HG03575 (cell line): ENCODE results near the gene ST3GAL3.
"Not testable (repeated sequence)": the region's sequence is repeated elsewhere in the genome, so short reads cannot be mapped to it uniquely, and the experiment has no call there.

ENCODE experiments used
- ATAC-seq: cut with Tn5 transposase; IDR thresholded peaks from one replicate; pipeline ENCODE4 v1.9.1; 2021; ENCODE audit not compliant: unreplicated experiment, insufficient number of reproducible peaks, low FRiP score; ENCODE audit errors: extremely low read depth

The ST3GAL3 gene

DNA sequence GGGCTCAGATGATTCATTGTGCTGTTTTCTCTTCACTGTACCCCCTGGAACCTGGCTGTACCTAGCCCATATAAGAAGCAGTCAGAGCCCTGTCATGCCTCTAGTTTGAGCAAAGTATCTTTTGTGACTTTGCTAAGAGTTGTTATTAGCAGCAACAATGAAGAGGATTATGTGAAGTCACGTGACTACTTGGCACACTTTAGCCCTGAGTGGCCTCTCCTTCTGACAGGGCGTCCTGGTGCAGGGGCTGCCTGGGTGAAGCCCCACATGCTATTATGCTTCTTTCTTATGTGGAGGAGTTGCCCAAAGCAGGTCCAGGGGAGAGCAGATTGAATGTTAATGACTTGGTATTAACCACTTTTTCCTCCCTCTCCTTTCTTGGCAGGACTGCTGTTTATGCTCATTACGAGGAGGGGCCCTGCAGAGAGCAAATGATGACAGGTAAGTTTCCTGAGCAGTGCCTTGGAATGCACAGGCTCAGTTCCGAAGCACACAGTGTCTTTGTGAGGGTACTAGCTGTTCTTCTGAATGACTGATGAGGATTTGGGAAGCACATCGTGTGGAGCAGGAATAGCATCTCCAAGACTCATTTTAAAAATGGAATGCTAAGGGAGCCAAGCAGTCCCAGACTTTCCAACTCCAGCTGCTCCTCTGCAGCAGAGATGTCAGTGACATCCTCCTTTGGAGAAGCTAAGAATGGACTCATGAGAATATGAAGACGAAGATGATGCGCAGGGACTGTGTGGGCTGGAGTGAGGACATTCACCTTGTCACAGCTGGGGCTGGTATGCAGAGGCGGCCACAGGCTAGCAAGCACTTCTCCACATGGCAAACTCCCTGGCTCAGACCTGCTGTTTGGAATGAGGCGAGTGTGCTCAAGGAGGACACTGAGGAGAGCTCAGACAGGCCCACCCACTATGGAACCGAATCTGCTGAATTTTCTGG lies 15.2 kb upstream of the ST3GAL3 start:
- no peak for ATAC-seq

DNA sequence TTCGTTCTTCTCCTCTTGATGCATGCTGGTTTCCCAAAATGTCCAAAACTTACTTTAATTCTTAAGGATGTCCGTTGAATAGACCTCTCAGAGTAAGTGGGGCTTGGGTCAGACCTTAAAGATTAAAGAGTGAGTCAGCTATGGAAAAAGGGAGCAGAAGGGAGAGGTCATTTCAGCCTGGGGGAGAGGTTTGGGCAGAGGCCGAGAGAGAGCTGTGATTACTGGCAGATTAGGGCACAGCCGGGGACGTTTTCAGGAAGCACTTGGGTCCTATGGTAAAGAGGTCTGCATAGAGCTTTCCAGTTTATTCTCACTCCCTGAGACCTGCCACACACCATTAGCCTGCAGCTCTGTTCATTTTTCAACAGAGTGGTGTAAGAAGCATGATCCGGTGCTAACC lies 14.0 kb upstream of the ST3GAL3 start:
- ATAC-seq, result no peak

DNA sequence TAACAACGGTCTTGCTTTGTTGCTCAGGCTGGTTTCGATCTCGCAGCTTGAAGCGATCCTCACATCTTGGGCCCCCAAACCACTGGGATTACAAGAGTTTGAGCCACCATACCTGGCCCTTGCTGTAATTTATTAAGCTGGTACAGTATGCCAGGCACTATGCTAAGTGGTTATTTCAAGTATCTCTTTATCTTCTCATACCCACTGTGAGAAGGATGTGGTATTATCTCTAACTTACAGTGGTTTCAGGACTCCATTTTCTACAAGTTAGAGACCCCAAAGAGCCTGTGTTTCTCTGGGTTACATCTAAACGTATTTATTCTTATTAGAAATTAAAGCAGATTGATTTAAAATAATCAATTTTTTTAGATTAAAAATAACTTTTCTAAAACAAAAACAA lies 8.1 kb upstream of the ST3GAL3 start:
- no peak for ATAC-seq

DNA sequence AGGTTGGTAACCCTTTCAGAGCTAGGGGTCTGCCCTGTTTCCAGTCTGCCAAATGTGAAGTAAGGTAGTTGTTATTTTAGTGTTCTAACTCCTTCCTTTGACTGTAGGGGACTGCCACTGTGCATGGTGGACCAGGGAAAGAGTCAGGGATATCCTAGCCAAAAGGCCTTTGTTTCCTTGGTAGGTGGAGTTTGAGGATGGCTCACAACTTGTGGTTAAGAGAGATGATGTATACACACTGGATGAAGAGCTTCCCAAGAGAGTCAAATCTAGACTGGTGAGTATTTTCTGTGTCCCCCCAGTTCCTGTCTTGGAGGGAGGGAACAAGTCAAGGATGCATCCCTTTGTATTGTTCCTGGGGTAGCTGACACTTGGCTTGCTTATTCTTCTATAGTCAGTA lies 3.5 kb upstream of the ST3GAL3 start:
- no peak for ATAC-seq

DNA sequence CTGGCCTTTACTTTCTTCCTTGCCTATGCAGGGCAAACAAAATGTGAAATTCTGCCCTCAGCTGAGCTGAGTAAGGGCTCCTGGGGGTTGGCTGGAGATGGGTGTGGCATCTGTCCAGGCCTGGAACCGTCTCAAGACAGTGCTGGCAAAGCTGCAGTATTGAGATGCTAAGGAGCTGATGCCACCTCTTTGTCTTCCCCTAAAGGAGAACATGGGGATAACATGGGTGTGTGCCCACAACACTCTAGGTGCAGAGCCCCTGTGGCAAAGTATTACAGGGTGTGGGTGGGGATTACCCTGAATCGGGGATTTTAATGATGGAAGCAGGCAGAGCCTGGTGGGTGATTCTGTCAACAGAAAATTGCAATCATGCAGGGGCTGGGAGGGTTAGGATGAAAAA lies 2.5 kb upstream of the ST3GAL3 start:
- no peak for ATAC-seq

DNA sequence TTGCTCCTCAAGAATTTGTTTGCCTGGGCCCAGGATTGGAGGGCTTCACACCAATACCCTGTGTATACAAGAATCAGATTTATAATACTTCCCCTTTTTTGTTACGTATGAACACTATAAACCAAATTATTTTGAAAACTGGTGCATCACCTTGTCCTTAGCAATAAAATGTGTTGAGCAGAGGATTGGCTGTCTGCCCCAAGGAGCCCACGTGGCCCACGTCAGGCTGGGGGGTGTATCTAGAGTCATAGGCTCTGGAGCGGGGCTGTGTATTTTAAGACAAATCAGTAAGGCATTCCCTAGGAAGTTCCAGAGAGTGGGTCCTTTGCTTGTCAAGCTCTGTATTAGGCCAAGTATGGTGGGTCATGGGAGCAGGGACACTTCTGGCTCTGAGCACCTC lies 2.0 kb upstream of the ST3GAL3 start:
- ATAC-seq, result no peak

DNA sequence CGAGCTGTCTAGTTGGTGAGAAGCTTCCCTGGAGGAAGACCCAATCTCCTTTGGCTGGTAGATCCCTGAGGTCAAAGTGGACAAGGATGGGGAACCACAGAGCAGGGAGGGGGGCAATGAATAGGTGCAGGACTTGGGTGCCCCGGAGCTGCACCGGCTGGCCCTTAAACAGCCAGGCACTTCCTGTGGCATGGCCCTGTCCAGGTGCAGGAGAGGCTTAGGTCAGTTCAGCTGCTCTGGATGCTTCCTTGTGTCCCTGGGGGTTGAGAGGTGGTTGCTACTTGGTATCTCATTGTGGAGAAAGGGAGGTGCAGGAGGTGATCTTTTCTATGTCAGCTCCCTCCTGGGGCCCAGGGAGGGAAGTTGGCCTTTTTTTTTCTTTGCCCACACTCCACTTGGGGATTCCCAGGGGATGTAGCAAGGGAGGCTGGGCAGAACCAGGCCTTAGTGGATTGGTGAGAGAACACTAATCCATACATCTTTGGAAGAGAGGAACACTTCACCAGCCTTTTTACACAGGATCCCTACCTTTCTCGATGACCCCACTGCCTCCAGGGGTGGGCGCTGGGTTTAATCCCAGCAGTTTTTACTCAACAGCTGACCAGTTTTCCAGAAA lies 1.2 kb upstream of the ST3GAL3 start:
- no peak for ATAC-seq

DNA sequence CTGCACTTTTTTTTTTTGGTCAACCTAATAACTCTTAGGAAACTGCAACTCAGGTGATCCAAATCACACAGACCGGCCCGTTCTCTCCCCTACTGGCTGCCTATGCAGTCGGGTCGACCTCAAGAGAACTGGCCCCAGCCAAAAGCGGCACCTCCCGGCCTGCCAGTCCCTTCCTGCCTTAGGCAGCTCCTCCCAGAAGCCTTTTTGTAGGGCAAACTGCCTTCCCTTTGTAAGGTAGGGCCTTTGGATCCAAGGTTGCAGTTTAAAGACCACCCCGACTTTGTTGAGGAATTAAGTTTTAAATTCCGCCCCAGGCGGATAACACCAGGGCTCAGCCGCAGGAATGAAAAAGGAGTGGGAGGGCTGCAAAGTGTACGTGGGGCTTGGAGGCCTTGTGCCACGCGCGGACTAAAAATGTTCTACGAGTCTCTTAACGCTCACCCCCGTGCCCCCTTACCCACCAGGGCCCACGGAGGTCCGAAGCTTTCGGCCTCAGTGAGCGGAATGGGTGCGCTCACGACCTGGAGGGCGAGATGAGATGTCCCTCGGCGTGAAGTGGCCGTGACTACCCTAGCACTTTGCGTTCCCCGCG lies 642 bp upstream of the ST3GAL3 start:
- ATAC-seq, result no peak

DNA sequence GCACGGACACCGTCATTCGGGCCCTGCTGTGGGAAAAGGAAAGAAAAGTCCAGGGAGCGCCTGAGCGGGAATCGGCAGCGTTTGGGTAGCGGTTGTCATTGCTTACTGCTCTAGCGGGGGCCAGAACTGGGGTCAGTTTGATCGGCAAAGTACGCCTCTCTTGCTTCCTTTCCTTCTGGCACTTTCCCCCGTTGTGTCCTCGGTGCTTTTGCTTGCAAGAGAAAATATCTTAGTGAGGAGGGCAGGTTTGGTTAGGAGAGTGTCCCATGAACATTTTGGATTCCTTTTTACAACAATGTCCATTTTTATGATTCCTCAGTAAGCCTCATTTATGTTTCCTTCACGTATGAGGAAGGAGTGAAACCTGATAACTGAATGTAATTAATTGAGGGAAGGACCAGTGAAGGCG lies 670 bp downstream of the ST3GAL3 start:
- ATAC-seq, result no peak

DNA sequence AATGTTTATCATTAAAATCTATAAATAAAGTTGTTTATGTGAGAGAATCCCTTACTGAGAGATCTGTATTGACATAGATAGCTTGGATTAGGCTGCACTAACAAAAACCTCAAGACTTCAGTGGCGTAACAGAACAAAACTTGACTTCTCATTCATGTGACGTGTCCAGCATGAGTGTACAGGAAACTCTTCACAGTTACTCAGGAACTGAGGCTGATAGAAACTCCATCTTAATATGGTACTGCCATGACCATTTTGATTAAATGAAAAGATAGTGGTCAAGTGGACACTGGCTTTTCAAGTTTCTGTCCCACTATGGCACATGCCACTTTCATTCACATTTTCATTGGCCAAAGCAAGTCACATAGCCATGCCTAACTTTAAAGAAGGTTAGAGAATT lies 3.7 kb downstream of the ST3GAL3 start:
- no peak for ATAC-seq

DNA sequence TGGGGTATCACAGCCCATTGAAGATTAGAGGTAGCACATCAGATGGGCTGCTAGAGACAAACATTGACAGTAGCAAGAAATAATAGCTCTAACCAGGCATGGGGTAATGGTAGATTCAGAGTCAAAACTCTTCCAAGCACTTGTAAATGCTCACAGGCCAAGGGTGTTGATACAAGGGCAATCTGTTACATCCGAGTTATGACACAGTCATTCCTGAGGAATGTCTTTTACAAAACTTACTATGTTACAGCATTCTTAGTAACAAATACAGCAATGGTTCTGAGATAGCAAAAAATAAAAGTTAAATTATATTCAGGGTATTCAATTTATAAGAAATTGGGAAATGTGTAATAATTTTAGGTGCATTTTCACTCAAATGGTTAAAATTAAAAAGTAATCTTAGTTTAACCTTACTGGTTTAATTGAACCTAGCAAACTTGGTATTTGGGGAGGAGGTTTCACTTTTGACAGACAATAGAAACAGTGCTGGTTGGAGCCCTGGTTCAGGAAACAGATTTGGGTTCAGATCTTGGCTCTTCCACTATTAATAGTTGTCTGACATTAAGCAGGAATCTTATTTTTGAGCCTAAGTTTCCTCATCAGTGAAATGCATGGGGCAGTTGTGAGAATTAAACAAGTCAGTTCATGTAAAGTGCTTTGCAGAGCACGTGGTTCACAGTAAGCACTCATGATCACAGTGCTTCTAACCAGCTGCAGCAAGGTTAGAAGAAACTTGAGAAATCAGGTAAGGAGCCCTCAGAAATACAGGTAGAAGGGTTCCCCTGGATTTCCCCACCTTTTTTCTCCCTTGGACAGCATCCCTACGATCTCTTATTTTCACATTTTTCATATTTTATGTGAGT lies 4.4 kb downstream of the ST3GAL3 start:
- ATAC-seq, result no peak

DNA sequence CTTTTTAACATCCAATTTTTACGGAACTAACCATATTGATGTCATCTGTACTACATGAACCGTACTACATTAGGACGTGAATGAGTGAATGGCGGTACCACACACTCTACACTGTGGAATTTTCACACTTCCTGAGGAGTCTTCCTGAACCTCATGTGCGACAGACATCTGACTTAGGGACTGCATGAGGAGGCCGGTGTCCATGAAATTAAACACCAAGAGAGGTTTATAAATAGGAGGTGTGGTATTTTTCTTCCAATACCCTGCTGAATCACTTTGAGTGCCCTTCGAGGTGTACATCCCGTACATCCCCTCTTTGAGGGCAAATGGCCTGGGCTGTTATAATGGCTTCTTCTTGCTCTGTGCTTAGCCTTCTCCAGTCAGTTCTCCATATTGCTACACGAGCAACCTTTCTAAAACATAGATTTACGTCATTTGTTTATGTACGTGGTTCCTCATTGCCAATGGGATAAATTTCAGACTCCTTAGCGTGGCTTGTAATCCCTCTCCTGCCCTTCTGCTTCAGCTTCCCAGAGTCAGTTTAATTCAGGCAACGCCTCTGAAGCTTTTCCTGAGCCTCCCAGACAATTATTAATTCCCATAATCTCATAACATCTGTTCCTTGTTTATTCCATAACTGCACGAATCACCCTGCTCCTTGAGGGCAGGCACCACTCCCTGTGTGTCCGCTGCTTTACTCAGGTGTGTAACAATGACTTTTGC lies 9.4 kb downstream of the ST3GAL3 start:
- no peak for ATAC-seq

DNA sequence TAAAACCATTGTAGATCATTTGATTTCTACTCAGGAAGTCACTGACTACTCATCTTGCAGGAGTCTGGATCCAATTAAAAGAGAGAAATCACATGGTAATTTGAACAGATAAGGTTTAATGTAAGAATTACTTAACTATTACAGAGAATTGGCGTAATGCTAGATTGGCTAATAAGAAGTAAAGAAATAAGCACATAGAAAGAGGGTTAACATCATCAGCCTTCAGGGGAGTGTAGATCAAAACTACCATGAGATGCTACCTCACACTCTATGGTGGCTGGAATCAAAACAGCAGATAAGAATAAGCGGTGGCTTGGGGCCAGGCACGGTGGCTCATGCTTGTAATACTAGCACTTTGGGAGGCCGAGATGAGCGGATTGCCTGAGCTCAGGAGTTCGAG lies 11.7 kb downstream of the ST3GAL3 start:
- no peak for ATAC-seq

DNA sequence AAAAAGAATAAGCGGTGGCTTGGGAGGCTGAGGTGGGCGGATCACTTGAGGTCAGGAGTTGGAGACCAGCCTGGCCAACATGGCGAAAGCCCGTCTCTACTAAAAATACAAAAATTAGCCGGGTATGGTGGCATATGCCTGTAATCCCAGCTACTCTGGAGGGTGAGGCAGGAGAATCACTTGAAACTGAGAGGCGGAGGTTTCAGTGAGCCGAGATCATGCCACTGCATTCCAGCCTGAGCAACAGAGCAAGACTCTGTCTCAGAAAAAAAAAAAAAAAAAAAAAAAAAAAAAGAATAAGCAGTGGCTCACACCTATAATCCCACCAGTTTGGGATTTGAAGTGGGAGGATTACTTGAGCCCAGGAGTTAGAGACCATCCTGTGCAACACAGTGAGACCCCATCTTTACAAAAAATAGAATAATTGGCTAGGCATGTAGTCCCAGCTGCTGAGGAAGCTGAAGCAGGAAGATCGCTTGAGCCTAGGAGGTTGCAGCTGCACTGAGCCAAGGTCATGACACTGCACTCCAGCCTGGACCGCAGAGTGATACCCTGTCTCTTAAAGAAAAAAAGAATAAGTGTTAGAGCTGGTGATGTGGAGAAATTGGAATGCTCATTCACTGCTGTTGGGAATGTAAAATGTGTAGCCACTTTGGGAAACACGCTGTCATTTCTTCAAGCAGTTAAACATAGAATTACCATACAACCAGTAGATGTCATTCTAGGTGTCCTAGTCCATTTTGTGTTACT lies 12.5 kb downstream of the ST3GAL3 start:
- not testable (repeated sequence) for ATAC-seq

DNA sequence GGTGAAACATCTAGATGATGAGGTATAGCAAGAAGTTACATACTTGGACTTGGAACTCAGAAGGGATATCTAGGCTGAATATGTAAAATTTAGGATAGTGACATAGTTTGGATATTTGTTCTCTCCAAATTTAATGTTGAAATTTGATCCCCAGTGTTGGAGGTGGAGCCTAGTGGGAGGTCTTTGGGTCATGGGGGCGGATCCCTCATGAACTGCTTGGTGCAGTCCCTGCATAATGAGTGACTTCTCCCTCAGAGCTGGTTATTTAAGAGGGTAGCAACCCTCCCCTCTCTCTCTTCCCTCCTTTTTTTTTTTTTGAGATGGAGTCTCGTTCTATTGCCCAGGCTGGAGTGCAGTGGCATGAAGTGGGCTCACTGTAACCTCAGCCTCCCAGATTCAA lies 15.5 kb downstream of the ST3GAL3 start:
- no peak for ATAC-seq

DNA sequence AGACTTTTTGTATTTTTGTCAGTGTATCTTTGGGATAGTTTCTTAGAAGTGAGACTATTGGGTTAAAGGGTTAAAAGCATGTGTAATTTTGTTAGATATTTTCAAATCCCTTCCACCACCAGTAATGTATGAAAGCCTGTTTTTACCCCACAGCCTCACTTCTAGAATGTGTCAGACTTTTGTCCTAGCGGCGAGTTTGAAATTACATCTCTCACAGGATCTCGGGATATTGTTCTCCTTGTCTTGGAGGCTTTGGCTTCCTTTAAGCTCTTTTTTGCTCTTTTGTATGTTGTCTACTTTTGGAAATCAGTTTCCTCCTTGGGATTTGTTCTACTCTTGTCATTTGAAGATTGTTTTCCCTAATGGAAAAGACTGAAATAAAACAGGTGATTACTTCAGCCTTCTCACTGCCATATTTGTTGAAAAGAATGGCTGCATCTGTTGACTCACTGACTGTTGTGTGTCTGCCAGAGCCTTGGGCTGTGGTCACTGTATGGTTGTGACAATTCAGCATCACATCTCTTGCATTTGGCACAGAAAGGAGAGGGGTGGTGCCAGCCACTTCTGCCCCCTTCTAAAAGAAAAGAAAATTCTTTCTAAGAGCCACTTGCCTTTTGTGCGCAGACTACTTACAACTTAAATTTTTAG lies 22.6 kb downstream of the ST3GAL3 start:
- no peak for ATAC-seq

DNA sequence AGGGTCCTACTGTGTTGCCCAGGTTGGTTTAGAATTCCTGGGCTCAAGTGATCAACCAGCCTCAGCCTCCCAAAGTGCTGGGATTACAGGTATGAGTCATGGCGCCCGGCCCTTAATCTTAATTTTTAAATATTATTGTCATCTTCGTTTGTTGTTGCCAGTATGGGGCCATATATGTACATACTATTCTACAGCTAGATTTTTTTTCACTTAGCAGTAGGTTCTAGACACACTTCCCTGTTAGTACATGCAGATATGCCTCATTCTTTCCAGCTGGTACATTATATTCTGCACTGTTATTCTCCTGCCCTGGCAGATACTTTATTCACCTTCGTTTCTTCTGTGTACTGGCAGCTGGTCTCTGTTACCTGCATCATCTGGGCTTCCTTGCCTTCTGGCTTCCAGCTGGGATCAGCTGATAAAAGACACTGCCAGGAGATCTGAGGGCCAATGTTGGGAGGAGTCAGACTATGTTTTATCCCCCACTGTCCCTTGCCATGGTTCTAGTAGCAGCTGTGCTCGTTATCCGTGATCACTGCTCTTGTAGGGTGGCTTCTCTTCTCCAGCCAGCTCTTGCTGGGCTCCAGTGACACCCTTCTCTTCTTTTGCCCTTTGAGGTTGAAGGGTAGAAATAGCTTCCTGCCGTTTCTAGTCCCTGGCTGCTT lies 24.7 kb downstream of the ST3GAL3 start:
- ATAC-seq, result no peak
